GM18519 (cell line): Measurements from ENCODE around the gene CD1D.

ENCODE experiments used
- ATAC-seq: cut with Tn5 transposase; IDR thresholded peaks from one replicate; pipeline ENCODE4 v1.9.1; 2021; ENCODE audit warnings: mild to moderate bottlenecking, moderate library complexity; ENCODE audit not compliant: unreplicated experiment, low FRiP score

The CD1D gene

DNA sequence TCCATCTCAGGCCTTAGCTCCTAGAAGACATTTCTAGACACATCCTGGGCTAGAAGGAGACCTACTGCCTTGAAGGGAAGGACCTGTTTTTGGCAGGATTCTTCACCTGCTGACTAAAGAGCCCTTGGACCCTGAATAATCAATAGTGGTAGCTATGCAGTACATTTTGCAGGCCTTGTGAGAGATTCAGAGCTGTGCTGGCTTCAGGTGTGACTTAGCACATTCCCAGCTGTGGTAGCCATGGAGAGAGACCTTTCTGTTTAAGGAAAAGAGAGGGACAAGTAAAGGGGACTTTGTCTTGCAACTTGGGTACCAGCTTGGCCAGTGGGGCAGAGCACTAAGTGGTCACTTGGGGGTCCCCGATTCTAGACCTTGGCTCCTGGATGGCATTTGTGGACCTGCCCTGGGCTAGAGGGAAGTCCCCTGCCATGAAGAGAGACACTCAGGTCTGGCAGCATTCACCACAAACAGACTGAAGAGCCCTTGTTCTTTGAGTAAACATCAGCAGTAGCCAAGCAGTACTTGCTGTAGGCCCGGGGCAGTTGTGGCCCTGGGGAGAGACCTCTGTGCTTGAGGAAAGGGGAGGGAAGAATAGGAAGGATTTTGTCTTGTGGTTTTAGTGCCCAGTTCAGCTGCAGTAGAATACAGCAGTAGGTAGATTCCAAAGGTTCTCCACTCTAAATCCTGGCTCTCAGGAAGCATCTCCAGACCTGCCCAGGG lies 47.4 kb downstream of the CD1D start:
- ATAC-seq: no peak
